A549 (cell line): Measurements from ENCODE around the gene CHST11. TPM values are rescaled to one million over a fixed set of nuclear protein-coding genes. Genes with fewer than 3 reads are reported as not detected.

ENCODE experiments used
- ATAC-seq, 2 experiments: fragments of 200-7000 bp in 1 of 2; fragments of >200 bp in 1 of 2; cut with Nextera tagmentation in 1 of 2; cut with Tn5 transposase in 1 of 2; 3 replicates each; pipeline versions ENCODE4 v1.8.0 to v1.9.1; 2018 to 2020; ENCODE audit warnings: mild to moderate bottlenecking in 1 of 2, moderate library complexity in 1 of 2
- CTCF ChIA-PET: fragments of 300-600 bp; sonication (Branson Sonifier 250); formaldehyde crosslinking; extraction: SDS; loops from one replicate; lab custom pipeline; 2021; ENCODE audit warnings: antibody characterized with exemption, inconsistent platforms; lab: Yijun Ruan, JAX
- POLR2A ChIA-PET: fragments of 350-600 bp; formaldehyde crosslinking; extraction: SDS; loops from one replicate; lab custom pipeline; 2021; ENCODE audit warnings: antibody characterized with exemption, inconsistent platforms; lab: Yijun Ruan, JAX
- DNase-seq, 2 experiments: peaks; one replicate each; pipeline versions ENCODE4 v3.0.0 to v3.0.0-alpha.2; 2011 to 2016; ENCODE audit warnings: low read depth in 1 of 2, low spot score in 1 of 2
- FAIRE-seq: peaks from 2 replicates; lab custom pipeline; 2011; peaks lifted over from hg19 to GRCh38; lab: Jason Lieb, UNC
- H3K27ac ChIP-seq, 2 experiments: fragments of >200 bp; sonication (Bioruptor Twin); formaldehyde crosslinking; 3 replicates each; pipeline ENCODE4 v1.5.1; 2016 to 2017
- H3K4me1 ChIP-seq: fragments of >200 bp; sonication (Bioruptor Twin); formaldehyde crosslinking; 3 replicates; pipeline ENCODE4 v1.6.1; 2016
- H3K4me2 ChIP-seq: fragments of >200 bp; sonication (Bioruptor Twin); formaldehyde crosslinking; 3 replicates; pipeline ENCODE4 v1.6.1; 2016
- H3K4me3 ChIP-seq: fragments of >200 bp; sonication (Bioruptor Twin); formaldehyde crosslinking; 3 replicates; pipeline ENCODE4 v1.5.1; 2016
- H3K9me3 ChIP-seq: fragments of >200 bp; sonication (Bioruptor Twin); formaldehyde crosslinking; 3 replicates; pipeline ENCODE4 v1.6.1; 2016
- CEBPB ChIP-seq, 2 experiments: fragments of >200 bp in 1 of 2; sonication (Bioruptor Twin) in 1 of 2; formaldehyde crosslinking in 1 of 2; IDR thresholded peaks; 2 replicates each; pipeline ENCODE4 v1.6.1; 2012 to 2016
- CHD2 ChIP-seq: fragments of 150-350 bp; IDR thresholded peaks from 2 replicates; pipeline ENCODE4 v1.6.1; 2014; ENCODE audit warnings: low read length; ENCODE audit not compliant: partially characterized antibody
- EHMT2 ChIP-seq: fragments of 200-600 bp; sonication (generic); IDR thresholded peaks from 2 replicates; pipeline ENCODE4 v1.6.1; 2016; ENCODE audit warnings: antibody characterized with exemption, low read depth, mild to moderate bottlenecking, moderate library complexity
- FOSB ChIP-seq: fragments of 250-450 bp; sonication (Bioruptor Pico); IDR thresholded peaks from 2 replicates; pipeline ENCODE4 v1.5.0; 2020; ENCODE audit warnings: mild to moderate bottlenecking, moderate library complexity
- FOSL2 ChIP-seq, 2 experiments: fragments of 450-650 bp in 1 of 2; fragments of >200 bp in 1 of 2; sonication (Bioruptor Twin) in 1 of 2; formaldehyde crosslinking; IDR thresholded peaks; 2 replicates each; pipeline versions ENCODE4 v1.5.0 to v1.6.1; 2016 to 2020; ENCODE audit warnings: mild to moderate bottlenecking in 1 of 2, moderate library complexity in 1 of 2
- HEYL ChIP-seq: fragments of 250-450 bp; sonication (Bioruptor Pico); IDR thresholded peaks from 2 replicates; pipeline ENCODE4 v1.8.0; 2021; ENCODE audit warnings: mild to moderate bottlenecking, moderate library complexity
- HOXB13 ChIP-seq: fragments of 250-450 bp; sonication (Bioruptor Pico); IDR thresholded peaks from 2 replicates; pipeline ENCODE4 v1.5.0; 2020; ENCODE audit warnings: low read depth, mild to moderate bottlenecking, moderate library complexity
- HOXB5 ChIP-seq: fragments of 250-450 bp; sonication (Bioruptor Pico); IDR thresholded peaks from 2 replicates; pipeline ENCODE4 v1.5.0; 2020; ENCODE audit warnings: mild to moderate bottlenecking, moderate library complexity
- KDM1A ChIP-seq: fragments of 200-600 bp; sonication (generic); IDR thresholded peaks from 2 replicates; pipeline ENCODE4 v1.6.1; 2016; ENCODE audit warnings: low read depth, mild to moderate bottlenecking
- RARB ChIP-seq: fragments of 250-450 bp; sonication (Bioruptor Pico); IDR thresholded peaks from 2 replicates; pipeline ENCODE4 v1.8.0; 2021; ENCODE audit warnings: mild to moderate bottlenecking, moderate library complexity
- RFX5 ChIP-seq: fragments of 450-650 bp; IDR thresholded peaks from 2 replicates; pipeline ENCODE4 v1.7.1; 2014; ENCODE audit warnings: antibody characterized with exemption, mild to moderate bottlenecking, moderate library complexity
- RNF2 ChIP-seq: fragments of 200-600 bp; sonication (generic); IDR thresholded peaks from 2 replicates; pipeline ENCODE4 v1.6.1; 2016; ENCODE audit warnings: low read depth, mild to moderate bottlenecking, antibody characterized with exemption, moderate library complexity, borderline replicate concordance
- ZSCAN20 ChIP-seq: fragments of 250-450 bp; sonication (Bioruptor Pico); IDR thresholded peaks from 2 replicates; pipeline ENCODE4 v1.8.0; 2022; ENCODE audit warnings: mild to moderate bottlenecking, moderate library complexity
- WGBS: methylation state at CpG from one replicate; pipeline ENCODE4 v1.1.6; 2017; ENCODE audit errors: missing lambda C conversion rate; 5-methylcytosine and 5-hydroxymethylcytosine counted together
- polyA plus RNA-seq, 4 experiments: library from polyadenylated mRNA; depleted of rRNA in 3 of 4; stranded (reverse); fragments of >200 nt; fragmentation: RNase III in 1 of 4; extraction: RNeasy Plus Mini Kit Qiagen cat#74134 plus additional on column Dnase treatment in 1 of 4; gene quantifications; 2 replicates in 3 of 4; 3 replicates in 1 of 4; pipeline ENCODE4 v1.2.3, GENCODE V29; 2011 to 2017
- TF ChIP-seq, protein P1 (sequence below): fragments of 200-600 bp; sonication (generic); IDR thresholded peaks from 2 replicates; pipeline ENCODE4 v1.6.1; 2016; ENCODE audit warnings: antibody characterized with exemption, mild to moderate bottlenecking, moderate library complexity
- TF ChIP-seq, protein P2 (sequence below): IDR thresholded peaks from 2 replicates; pipeline ENCODE4 v1.6.1; 2012
- TF ChIP-seq, protein P3 (sequence below): fragments of 250-450 bp; sonication (Bioruptor Pico); IDR thresholded peaks from 2 replicates; pipeline ENCODE4 v1.5.0; 2021; ENCODE audit warnings: mild to moderate bottlenecking, moderate library complexity, borderline replicate concordance
- TF ChIP-seq, protein P4 (sequence below): IDR thresholded peaks from 2 replicates; pipeline ENCODE4 v1.6.1; 2012; ENCODE audit warnings: low read depth, borderline replicate concordance

The CHST11 gene
- polyA plus RNA-seq, 2 of the 4 experiments (the other 2 are of a cell fraction): 19.2 to 21.8 TPM

DNA sequence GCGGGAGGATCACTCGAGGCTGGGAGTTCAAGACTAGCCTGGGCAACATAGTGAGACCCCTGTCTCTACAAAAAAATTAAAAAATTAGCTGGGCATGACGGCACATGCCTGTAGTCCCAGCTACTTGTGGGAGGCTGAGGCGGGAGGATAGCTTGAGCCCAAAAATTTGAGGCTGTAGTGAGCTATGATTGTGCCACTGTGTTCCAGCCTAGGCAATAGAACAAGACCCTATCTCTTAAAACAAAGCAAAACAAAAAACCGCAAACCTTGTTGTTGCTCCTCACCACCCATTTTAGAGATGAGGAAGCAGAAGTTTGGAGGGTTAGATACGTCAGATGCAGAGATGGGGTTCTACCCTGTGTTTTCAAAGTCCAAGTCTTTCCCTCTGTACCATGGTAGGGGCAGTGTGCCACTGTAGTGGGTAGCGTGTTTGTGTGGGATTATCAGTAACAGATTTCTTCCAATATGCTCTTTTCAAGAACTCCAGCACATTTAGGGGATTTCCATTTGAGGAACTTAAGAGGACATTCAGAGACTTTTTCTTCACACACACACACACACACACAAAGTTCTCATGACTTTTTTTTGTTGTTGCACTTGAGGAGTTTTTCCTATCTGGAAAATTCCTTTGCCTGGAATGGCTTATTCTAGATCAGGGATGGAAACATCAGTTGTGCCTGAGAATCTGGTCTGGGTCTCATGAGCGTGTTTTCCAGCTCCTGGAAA, 186.5 kb downstream of the CHST11 start:
- no peak overlapping the region for H3K4me3 ChIP-seq
- TF ChIP-seq HOXB5 (CRISPR knock-in tag) (no peak), HEYL (CRISPR knock-in tag) (no peak), RNF2 (no peak)
- TF ChIP-seq, protein P1, sequence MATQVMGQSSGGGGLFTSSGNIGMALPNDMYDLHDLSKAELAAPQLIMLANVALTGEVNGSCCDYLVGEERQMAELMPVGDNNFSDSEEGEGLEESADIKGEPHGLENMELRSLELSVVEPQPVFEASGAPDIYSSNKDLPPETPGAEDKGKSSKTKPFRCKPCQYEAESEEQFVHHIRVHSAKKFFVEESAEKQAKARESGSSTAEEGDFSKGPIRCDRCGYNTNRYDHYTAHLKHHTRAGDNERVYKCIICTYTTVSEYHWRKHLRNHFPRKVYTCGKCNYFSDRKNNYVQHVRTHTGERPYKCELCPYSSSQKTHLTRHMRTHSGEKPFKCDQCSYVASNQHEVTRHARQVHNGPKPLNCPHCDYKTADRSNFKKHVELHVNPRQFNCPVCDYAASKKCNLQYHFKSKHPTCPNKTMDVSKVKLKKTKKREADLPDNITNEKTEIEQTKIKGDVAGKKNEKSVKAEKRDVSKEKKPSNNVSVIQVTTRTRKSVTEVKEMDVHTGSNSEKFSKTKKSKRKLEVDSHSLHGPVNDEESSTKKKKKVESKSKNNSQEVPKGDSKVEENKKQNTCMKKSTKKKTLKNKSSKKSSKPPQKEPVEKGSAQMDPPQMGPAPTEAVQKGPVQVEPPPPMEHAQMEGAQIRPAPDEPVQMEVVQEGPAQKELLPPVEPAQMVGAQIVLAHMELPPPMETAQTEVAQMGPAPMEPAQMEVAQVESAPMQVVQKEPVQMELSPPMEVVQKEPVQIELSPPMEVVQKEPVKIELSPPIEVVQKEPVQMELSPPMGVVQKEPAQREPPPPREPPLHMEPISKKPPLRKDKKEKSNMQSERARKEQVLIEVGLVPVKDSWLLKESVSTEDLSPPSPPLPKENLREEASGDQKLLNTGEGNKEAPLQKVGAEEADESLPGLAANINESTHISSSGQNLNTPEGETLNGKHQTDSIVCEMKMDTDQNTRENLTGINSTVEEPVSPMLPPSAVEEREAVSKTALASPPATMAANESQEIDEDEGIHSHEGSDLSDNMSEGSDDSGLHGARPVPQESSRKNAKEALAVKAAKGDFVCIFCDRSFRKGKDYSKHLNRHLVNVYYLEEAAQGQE: no peak
- TF ChIP-seq, all 56 proteins: peak for 0
- no peak for DNase-seq
- Histone ChIP-seq H3K9me3 (no peaks in the 10 kb centered on the region), H3K4me1 (no peaks in the 10 kb centered on the region), H3K4me2 (no peak overlapping the region), H3K27ac (no peak overlapping the region)
- ChIA-PET CTCF (interaction anchor here (2.8 kb wide), 1 partner anchor 261 kb away, joined by 8 read pairs; no protein-coding TSS in a partner anchor), POLR2A (no interaction called here)
- no peak for FAIRE-seq
- WGBS: 91% methylated on average over 8 of the region's 8 CpGs
- ATAC-seq: no peak

DNA sequence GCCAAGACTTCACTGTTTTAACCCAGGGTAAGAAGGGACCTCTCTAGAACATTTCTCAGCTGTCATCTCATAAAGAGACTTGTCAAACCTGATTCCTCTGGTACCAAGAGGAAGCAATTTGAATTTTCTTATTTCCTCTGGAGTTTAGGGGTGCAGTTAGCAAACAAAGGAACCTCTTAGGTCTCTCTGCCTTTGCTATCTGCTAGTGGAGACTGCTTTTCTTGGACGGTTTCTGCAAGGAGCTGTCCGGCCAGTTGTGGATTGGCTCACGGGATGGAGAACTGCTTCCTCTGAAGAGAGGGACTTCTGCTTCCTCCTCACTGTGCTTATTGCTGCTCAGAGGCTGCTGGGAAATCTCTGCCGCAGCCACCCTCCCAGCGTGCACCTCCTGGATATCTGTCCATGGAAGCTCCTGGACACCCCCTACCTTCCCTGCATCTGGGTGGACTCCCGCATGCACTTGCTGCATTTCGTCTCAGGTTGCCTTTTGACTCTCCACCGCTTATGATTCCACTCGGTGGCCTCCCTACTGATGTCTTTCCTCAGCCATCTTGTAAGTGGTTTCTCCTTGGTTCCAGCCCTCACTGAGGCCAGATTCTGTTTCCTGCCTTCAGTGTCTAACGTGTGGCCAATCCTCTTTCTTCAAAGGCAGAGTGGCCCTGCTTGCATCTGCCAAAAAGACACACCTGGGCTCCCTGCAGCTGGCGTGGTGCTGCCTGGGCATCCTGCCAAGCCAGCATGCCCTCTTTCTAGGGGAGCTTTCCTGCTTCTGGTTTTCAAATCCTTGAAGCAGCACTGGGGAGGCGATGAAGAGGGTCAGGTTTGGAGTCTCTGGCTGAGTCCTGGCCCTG, 187.3 kb downstream of the CHST11 start:
- Histone ChIP-seq H3K4me3 (no peak overlapping the region), H3K4me1 (no peaks in the 10 kb centered on the region), H3K4me2 (no peak overlapping the region), H3K9me3 (no peaks in the 10 kb centered on the region), H3K27ac (0 out of 6 replicates have a peak overlapping the region, but pooled peaks of 1 of the 2 experiments have one; percentile 11)
- FAIRE-seq (no peak), ATAC-seq (peak in 1 of 2 experiments; percentile 31; a peak in 2 of 6 replicates), DNase-seq (no peak)
- 89% methylated on average over 12 of the region's 12 CpGs for WGBS
- TF ChIP-seq, protein P2, sequence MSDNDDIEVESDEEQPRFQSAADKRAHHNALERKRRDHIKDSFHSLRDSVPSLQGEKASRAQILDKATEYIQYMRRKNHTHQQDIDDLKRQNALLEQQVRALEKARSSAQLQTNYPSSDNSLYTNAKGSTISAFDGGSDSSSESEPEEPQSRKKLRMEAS: no peak
- TF ChIP-seq, protein P3, sequence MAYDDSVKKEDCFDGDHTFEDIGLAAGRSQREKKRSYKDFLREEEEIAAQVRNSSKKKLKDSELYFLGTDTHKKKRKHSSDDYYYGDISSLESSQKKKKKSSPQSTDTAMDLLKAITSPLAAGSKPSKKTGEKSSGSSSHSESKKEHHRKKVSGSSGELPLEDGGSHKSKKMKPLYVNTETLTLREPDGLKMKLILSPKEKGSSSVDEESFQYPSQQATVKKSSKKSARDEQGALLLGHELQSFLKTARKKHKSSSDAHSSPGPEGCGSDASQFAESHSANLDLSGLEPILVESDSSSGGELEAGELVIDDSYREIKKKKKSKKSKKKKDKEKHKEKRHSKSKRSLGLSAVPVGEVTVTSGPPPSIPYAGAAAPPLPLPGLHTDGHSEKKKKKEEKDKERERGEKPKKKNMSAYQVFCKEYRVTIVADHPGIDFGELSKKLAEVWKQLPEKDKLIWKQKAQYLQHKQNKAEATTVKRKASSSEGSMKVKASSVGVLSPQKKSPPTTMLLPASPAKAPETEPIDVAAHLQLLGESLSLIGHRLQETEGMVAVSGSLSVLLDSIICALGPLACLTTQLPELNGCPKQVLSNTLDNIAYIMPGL (CRISPR knock-in tag): no peak
- TF ChIP-seq CEBPB (IDR thresholded peaks at IDR 0.05) (no peak), KDM1A (no peak), HOXB5 (CRISPR knock-in tag) (no peak), ZSCAN20 (CRISPR knock-in tag) (no peak), RFX5 (no peak), CHD2 (no peak), HOXB13 (CRISPR knock-in tag) (no peak), FOSL2 (IDR thresholded peaks at IDR 0.05) (no peak), FOSL2 (CRISPR knock-in tag; IDR thresholded peaks at IDR 0.05) (no peak), EHMT2 (no peak), RARB (CRISPR knock-in tag) (no peak), FOSB (CRISPR knock-in tag) (no peak)
- TF ChIP-seq, protein P4, sequence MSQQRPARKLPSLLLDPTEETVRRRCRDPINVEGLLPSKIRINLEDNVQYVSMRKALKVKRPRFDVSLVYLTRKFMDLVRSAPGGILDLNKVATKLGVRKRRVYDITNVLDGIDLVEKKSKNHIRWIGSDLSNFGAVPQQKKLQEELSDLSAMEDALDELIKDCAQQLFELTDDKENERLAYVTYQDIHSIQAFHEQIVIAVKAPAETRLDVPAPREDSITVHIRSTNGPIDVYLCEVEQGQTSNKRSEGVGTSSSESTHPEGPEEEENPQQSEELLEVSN: no peak
- ChIA-PET CTCF (interaction anchor here (2.8 kb wide), 1 partner anchor 262 kb away, joined by 8 read pairs; no protein-coding TSS in a partner anchor), POLR2A (no interaction called here)
